ENCODE results near the gene NEURL3.
A peak's percentile ranks its signal among the peaks of the same experiment; 100 is the strongest.

Gene NEURL3

DNA sequence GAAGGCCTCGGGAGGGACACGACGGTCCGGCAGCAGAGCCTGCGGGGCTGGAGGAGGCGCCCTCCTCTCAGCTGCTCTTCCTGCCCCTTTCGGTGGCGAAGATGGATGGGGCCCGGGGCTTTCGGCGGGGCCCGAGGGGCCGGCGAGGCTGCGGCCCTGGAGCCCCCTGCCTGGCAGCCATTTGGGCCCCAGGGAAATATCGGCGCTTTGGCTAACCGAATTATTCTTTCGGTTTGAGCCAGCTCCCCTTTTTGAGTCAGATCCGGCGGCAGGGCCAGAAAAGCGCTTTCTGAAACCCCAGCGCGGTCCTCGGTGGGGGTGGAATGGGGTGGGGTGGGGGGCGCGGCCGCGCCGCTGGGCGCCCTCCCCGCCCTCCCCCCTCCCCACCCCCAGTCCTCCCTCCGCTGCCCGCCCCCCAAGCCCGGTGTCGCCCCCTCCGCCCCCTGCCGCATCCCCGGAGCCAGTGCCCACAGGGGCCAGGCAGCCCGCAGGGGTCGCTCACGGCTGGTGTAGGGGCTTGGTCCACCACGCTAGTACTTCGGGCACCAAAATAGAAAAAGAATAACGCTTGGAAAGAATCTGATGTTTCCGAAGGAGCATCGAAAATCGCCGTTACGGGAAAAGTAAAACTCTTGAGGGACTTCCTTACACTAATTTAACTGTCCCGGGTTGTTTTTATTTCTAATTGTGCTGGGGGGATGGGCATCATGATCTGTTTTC is 22.3 kb upstream of the NEURL3 start:
- TF ChIP-seq, protein P1, sequence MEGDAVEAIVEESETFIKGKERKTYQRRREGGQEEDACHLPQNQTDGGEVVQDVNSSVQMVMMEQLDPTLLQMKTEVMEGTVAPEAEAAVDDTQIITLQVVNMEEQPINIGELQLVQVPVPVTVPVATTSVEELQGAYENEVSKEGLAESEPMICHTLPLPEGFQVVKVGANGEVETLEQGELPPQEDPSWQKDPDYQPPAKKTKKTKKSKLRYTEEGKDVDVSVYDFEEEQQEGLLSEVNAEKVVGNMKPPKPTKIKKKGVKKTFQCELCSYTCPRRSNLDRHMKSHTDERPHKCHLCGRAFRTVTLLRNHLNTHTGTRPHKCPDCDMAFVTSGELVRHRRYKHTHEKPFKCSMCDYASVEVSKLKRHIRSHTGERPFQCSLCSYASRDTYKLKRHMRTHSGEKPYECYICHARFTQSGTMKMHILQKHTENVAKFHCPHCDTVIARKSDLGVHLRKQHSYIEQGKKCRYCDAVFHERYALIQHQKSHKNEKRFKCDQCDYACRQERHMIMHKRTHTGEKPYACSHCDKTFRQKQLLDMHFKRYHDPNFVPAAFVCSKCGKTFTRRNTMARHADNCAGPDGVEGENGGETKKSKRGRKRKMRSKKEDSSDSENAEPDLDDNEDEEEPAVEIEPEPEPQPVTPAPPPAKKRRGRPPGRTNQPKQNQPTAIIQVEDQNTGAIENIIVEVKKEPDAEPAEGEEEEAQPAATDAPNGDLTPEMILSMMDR (IDR thresholded peaks at IDR 0.05; ENCODE audit: insufficient read depth, low read length, missing control alignments) = peak; percentile 65
- CTCF ChIA-PET = interaction anchor here (1.0 to 11.4 kb wide), 9 partner anchors 8 to 234 kb away, joined by 3 to 98 read pairs (median 7); no protein-coding TSS in a partner anchor
- POLR2A ChIA-PET = no interaction called here
- DNase-seq (ENCODE audit: low read depth, low spot score) = no peak
- H3K4me3 ChIP-seq (ENCODE audit: low read depth, low read length) = peak overlapping the region; percentile 47

DNA sequence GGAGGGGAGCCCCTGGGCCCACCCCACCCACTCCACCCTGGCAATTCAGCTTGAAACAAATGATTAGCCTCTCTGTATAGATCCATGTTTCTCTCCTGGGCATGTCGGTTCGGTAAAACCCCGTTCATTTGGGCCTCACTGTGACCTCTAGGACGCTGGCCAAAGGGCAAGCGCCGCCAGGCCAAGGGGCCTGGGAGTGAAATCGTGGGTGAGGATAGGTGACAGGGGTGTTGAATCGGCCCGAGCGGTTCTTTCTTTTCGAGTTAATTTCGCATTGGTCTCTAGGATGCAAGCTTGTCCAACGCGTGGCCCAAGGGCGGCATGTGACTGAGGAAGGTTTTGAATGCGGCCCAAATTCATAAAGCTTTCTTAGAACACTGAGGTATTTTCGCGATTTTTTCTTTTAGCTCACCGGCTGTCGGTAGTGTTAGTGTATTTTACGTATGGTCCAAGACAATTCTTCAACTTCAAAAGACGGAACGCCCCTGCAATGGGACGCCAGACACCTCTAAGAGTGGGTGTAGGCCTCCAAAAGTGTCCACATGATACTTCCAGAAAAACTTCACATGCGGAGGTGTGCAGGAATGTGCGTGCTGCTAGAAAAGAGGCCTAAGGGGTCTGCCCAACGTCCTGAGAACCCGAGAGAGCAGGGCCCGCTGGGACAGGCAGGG is 21.6 kb upstream of the NEURL3 start:
- TF ChIP-seq, protein P1 (IDR thresholded peaks at IDR 0.05; ENCODE audit: insufficient read depth, low read length, missing control alignments) = no peak
- peak overlapping the region; percentile 47 for H3K4me3 ChIP-seq (ENCODE audit: low read depth, low read length)
- DNase-seq (ENCODE audit: low read depth, low spot score) = no peak
- POLR2A ChIA-PET = interaction anchor here (0.6 kb wide), 1 partner anchor 333 kb away, joined by 3 read pairs; no protein-coding TSS in a partner anchor
- CTCF ChIA-PET = interaction anchor here (1.0 to 11.4 kb wide), 7 partner anchors 8 to 235 kb away, joined by 3 to 98 read pairs (median 5); no protein-coding TSS in a partner anchor

DNA sequence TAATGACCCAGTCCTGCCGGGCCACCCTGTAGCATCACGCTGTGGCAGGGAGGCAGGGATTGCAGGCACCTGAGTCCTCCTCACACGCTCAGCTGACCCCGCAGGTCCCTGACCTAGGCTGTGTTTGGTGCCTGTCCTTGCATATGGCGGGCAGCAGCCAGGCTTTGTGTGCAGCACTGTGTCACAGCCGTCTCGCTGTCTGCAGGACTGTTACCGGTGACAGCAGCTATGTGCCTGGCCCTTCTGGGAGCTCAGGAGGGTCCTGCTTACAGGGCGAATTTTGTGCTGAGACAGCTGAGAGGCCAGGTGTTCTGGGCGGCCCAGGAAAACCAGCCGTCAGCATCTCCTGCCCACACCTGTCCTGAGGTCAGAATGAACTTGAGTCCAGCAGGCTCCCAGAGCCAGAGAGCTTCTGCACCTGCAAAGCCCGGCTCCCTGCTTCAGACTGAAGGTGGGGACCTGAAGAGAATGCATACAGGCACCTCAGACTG is 21.0 kb upstream of the NEURL3 start:
- no peak overlapping the region for H3K4me3 ChIP-seq (ENCODE audit: low read depth, low read length)
- DNase-seq (ENCODE audit: low read depth, low spot score) = no peak
- POLR2A ChIA-PET = interaction anchor here (0.6 to 0.7 kb wide), 2 partner anchors 205 to 333 kb away, joined by 3 read pairs; no protein-coding TSS in a partner anchor
- TF ChIP-seq, protein P1 (IDR thresholded peaks at IDR 0.05; ENCODE audit: insufficient read depth, low read length, missing control alignments) = no peak
- CTCF ChIA-PET = interaction anchor here (1.0 to 11.4 kb wide), 7 partner anchors 8 to 118 kb away, joined by 3 to 98 read pairs (median 4); no protein-coding TSS in a partner anchor

DNA sequence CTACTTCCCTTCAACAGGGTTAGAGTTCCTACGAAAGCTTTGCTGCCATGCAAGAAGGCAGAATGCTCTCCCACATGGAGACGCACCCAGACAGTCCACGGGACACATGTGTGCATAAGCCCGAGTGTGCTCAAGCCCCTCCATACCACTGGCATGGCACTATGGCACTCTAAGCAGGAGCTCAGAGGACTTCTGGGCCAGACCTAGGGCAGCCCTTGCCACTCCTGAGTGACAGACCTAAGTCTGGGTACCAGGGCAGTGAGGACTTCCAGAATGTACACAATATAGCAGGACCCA is 20.0 kb upstream of the NEURL3 start:
- no peak overlapping the region for H3K4me3 ChIP-seq (ENCODE audit: low read depth, low read length)
- CTCF ChIA-PET = interaction anchor here (1.0 to 11.4 kb wide), 2 partner anchors 14 to 29 kb away, joined by 3 to 98 read pairs; no protein-coding TSS in a partner anchor
- DNase-seq (ENCODE audit: low read depth, low spot score) = no peak
- TF ChIP-seq, protein P1 (IDR thresholded peaks at IDR 0.05; ENCODE audit: insufficient read depth, low read length, missing control alignments) = no peak
- POLR2A ChIA-PET = no interaction called here

DNA sequence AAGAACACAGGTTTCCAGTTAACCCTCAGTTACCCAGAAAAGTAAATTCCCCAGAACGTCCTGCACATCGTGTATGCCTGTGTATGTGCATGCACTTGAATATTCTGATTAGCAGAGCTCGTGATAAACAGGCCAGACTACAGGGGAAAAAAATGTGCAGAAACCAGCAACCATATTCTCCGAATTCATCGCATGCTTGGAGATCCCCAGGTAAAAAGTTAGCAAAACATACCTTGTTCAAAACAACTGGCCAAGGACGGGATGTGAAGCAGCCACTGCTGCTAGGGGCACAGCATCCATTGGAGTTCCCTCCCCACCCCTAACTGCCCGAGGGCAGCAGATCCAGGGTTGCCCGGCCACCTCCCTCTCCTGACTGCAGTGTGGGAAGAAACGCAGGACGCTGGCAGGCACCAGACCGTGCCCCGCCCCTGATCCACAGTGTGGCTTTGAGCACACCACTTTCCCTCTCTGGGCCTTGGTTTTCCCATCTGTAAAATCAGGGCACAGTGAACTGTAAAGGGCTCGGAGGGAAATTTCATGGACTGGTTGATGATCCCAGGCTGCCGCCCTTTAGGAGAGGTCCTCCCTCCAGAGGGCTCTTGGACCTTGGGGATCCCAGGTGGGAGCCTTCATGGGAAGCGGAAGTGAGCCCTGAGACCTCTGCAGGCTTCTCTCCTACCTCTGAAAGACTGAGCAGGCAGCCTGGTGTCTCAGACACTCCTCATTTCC is 19.5 kb upstream of the NEURL3 start:
- TF ChIP-seq, protein P1 (IDR thresholded peaks at IDR 0.05; ENCODE audit: insufficient read depth, low read length, missing control alignments) = no peak
- CTCF ChIA-PET = interaction anchor here (1.2 to 11.4 kb wide), 2 partner anchors 14 to 117 kb away, joined by 4 to 98 read pairs; no protein-coding TSS in a partner anchor

More for the DNA sequence above, 19.5 kb upstream of the NEURL3 start:
- POLR2A ChIA-PET = no interaction called here
- H3K4me3 ChIP-seq (ENCODE audit: low read depth, low read length) = no peak overlapping the region
- no peak for DNase-seq (ENCODE audit: low read depth, low spot score)
